ENCODE measurements around the gene APC.
A peak's percentile ranks its signal among the peaks of the same experiment; 100 is the strongest.

The APC gene

GRCh38 chr5:112697322-112697721 is 40.4 kb upstream of the APC start:
- ATAC-seq (ENCODE audit: low read depth) (no peak), DNase-seq (ENCODE audit: low spot score) (no peak)
- Histone ChIP-seq H3K4me1 (ENCODE audit: insufficient read depth, poor library complexity, severe bottlenecking) (no peaks in the 10 kb centered on the region), H3K27ac (ENCODE audit: poor library complexity, severe bottlenecking) (no peak overlapping the region), H3K36me3 (ENCODE audit: low read depth) (no peaks in the 10 kb centered on the region), H3K4me3 (ENCODE audit: severe bottlenecking) (no peak overlapping the region), H3K9me3 (ENCODE audit: severe bottlenecking) (no peaks in the 10 kb centered on the region), H3K27me3 (ENCODE audit: insufficient read depth, poor library complexity, severe bottlenecking) (no peaks in the 10 kb centered on the region)
- no peak for TF ChIP-seq CTCF (IDR thresholded peaks at IDR 0.05; ENCODE audit: poor library complexity, severe bottlenecking)

- Histone ChIP-seq H3K27ac (ENCODE audit: poor library complexity, severe bottlenecking) (no peak overlapping the region), H3K4me1 (ENCODE audit: insufficient read depth, poor library complexity, severe bottlenecking) (no peaks in the 10 kb centered on the region), H3K27me3 (ENCODE audit: insufficient read depth, poor library complexity, severe bottlenecking) (no peaks in the 10 kb centered on the region), H3K4me3 (ENCODE audit: severe bottlenecking) (no peak overlapping the region), H3K9me3 (ENCODE audit: severe bottlenecking) (no peaks in the 10 kb centered on the region), H3K36me3 (ENCODE audit: low read depth) (no peaks in the 10 kb centered on the region)
- DNase-seq (ENCODE audit: low spot score) (no peak), ATAC-seq (ENCODE audit: low read depth) (no peak)
- TF ChIP-seq CTCF (IDR thresholded peaks at IDR 0.05; ENCODE audit: poor library complexity, severe bottlenecking) = no peak
Observed at GRCh38 chr5:112697833-112698232, 39.9 kb upstream of the APC start.

- Histone ChIP-seq H3K36me3 (ENCODE audit: low read depth) (no peaks in the 10 kb centered on the region), H3K27ac (ENCODE audit: poor library complexity, severe bottlenecking) (no peak overlapping the region), H3K4me1 (ENCODE audit: insufficient read depth, poor library complexity, severe bottlenecking) (peaks cover 13% of the 10 kb centered on the region), H3K4me3 (ENCODE audit: severe bottlenecking) (no peak overlapping the region), H3K27me3 (ENCODE audit: insufficient read depth, poor library complexity, severe bottlenecking) (no peaks in the 10 kb centered on the region), H3K9me3 (ENCODE audit: severe bottlenecking) (no peaks in the 10 kb centered on the region)
- TF ChIP-seq CTCF (IDR thresholded peaks at IDR 0.05; ENCODE audit: poor library complexity, severe bottlenecking) = no peak
- DNase-seq (ENCODE audit: low spot score) (no peak), ATAC-seq (ENCODE audit: low read depth) (no peak)
Observed at GRCh38 chr5:112703866-112704820, 33.5 kb upstream of the APC start.

GRCh38 chr5:112706446-112707016 is 31.2 kb upstream of the APC start:
- Histone ChIP-seq H3K27ac (ENCODE audit: poor library complexity, severe bottlenecking) (no peak overlapping the region), H3K4me3 (ENCODE audit: severe bottlenecking) (peak overlapping the region; percentile 73)
- ATAC-seq (ENCODE audit: low read depth) = no peak

More at GRCh38 chr5:112706446-112707016, 31.2 kb upstream of the APC start:
- H3K9me3 ChIP-seq (ENCODE audit: severe bottlenecking) = no peaks in the 10 kb centered on the region
- H3K36me3 ChIP-seq (ENCODE audit: low read depth) = no peaks in the 10 kb centered on the region
- no peak for TF ChIP-seq CTCF (IDR thresholded peaks at IDR 0.05; ENCODE audit: poor library complexity, severe bottlenecking)
- no peaks in the 10 kb centered on the region for H3K27me3 ChIP-seq (ENCODE audit: insufficient read depth, poor library complexity, severe bottlenecking)
- H3K4me1 ChIP-seq (ENCODE audit: insufficient read depth, poor library complexity, severe bottlenecking) = peaks cover 16% of the 10 kb centered on the region
- DNase-seq (ENCODE audit: low spot score) = no peak
